BLaER1 treated with 17β-estradiol and CSF1 and Interleukin-3, amounts not matched to agents 10 nM and 100 nM (cell line): Measurements from ENCODE around the gene VSIG10L2.

Experiments used
- H3K27ac ChIP-seq, 11 experiments: shearing (Covaris generic); formaldehyde crosslinking; 2 replicates each; pipeline ENCODE4 v1.8.1; 2022
- H3K27me3 ChIP-seq, 11 experiments: shearing (Covaris generic); formaldehyde crosslinking; 2 replicates each; pipeline ENCODE4 v1.8.1; 2022
- H3K36me3 ChIP-seq, 11 experiments: shearing (Covaris generic); formaldehyde crosslinking; 2 replicates each; pipeline ENCODE4 v1.8.1; 2022
- H3K4me1 ChIP-seq, 10 experiments: shearing (Covaris generic); formaldehyde crosslinking; 2 replicates each; pipeline ENCODE4 v1.8.1; 2022
- H3K4me2 ChIP-seq, 11 experiments: shearing (Covaris generic); formaldehyde crosslinking; 2 replicates each; pipeline ENCODE4 v1.8.1; 2022
- H3K4me3 ChIP-seq, 10 experiments: shearing (Covaris generic); formaldehyde crosslinking; 2 replicates each; pipeline ENCODE4 v1.8.1; 2022
- H3K9ac ChIP-seq, 11 experiments: shearing (Covaris generic); formaldehyde crosslinking; 2 replicates each; pipeline ENCODE4 v1.8.1; 2022
- H3K9me3 ChIP-seq, 11 experiments: shearing (Covaris generic); formaldehyde crosslinking; replicated peaks in 1 of 11; 2 replicates each; pipeline ENCODE4 v1.8.1; 2022
- H4K20me1 ChIP-seq, 11 experiments: shearing (Covaris generic); formaldehyde crosslinking; 2 replicates each; pipeline ENCODE4 v1.8.1; 2022
- Cebpa-rat ChIP-seq, 11 experiments: shearing (Covaris generic); IDR thresholded peaks; 2 replicates each; pipeline ENCODE4 v1.8.1; 2022

VSIG10L2 gene

DNA sequence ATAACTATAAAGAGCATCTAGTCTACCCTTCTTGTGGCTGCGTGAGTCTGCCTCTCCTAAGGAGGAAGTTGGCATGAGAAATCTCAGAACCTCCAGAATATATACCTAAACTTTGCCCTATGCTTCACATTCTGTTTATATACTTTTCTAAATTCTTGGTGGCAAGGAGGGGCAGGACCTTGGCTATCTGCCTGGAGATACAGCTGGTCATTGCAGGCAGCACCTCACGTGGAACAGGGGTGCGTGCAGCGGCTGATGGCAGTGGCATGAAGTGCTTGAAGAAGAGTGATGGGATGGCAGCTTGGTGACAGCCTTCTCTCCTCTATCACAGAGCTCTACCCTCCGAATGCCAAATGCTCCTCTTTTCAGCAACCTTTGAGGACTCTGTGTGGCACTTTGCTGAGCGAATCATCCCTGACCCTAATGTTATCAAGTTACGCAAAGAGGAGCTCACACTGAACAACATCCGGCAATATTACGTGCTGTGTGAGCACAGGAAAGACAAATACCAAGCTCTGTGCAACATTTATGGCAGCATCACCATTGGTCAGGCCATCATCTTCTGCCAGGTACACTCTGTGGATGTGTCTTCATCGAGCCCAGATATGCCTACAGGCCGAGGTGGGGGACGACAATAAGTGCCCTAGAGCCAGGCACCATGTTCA, 29.0 kb upstream of the VSIG10L2 start:
- Histone ChIP-seq H4K20me1 (no peaks in the 10 kb centered on the region), H3K9ac (no peak overlapping the region), H3K36me3 (no peaks in the 10 kb centered on the region), H3K4me1 (no peaks in the 10 kb centered on the region; a peak in 1 of 20 replicates), H3K27ac (no peak overlapping the region), H3K27me3 (no peaks in the 10 kb centered on the region), H3K9me3 (no peaks in the 10 kb centered on the region), H3K4me3 (no peak overlapping the region), H3K4me2 (peak overlapping the region in 2 of 11 experiments; percentile 1 to 2; a peak in 1 of 22 replicates)
- TF ChIP-seq Cebpa-rat (IDR thresholded peaks at IDR 0.05), result no peak

DNA sequence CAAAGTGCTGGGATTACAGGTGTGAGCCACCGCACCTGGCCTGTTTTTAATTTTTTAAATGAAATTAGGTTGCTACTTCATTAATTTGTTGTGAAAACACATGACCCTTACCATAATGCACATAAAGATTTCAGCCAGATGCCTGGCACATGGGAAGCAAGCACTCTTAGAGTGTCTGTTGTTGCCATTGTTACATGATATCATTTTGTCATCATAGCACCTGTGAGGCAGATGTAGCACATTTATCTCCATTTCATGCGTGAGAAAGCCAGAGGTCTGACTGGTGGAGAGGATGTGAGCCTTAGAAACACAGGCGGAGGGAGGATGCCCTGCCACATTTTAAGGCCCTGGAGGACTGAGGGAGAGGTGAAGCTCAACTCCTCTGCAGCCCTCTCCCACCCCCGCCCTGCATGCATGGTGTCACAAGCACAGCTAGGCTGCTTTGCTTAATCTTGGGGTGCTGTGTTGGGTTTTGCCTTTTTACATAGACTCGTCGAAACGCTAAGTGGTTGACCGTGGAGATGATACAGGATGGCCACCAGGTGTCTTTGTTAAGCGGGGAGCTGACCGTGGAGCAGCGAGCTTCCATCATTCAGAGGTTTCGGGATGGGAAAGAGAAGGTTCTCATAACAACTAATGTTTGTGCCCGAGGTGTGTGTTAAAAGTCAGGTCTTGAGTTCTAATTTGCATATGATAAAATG, 27.6 kb upstream of the VSIG10L2 start:
- Histone ChIP-seq H3K4me3 (no peak overlapping the region), H3K27me3 (no peaks in the 10 kb centered on the region), H3K36me3 (no peaks in the 10 kb centered on the region)

DNA sequence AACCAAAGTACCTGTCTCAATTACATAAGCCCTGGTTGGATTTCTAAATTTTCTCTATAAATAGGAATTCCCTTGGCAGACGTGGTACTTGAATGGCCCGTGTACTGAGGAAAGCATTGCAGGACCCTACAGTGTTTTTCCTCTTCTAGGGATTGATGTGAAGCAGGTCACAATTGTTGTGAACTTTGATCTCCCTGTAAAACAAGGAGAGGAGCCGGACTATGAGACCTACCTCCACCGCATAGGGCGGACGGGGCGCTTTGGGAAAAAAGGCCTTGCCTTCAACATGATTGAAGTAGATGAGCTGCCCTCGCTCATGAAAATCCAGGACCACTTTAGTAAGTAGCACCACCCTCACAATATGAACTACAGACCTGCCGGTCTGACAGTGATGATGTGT, 24.8 kb upstream of the VSIG10L2 start:
- Histone ChIP-seq H3K4me1 (no peaks in the 10 kb centered on the region; a peak in 1 of 20 replicates), H3K4me3 (no peak overlapping the region), H3K27ac (no peak overlapping the region), H3K36me3 (no peaks in the 10 kb centered on the region), H3K9ac (no peak overlapping the region), H4K20me1 (no peaks in the 10 kb centered on the region), H3K27me3 (no peaks in the 10 kb centered on the region), H3K4me2 (no peak overlapping the region), H3K9me3 (no peaks in the 10 kb centered on the region)
- no peak for TF ChIP-seq Cebpa-rat (IDR thresholded peaks at IDR 0.05)

More for the DNA sequence above, 27.6 kb upstream of the VSIG10L2 start:
- no peak for TF ChIP-seq Cebpa-rat (IDR thresholded peaks at IDR 0.05)
- no peaks in the 10 kb centered on the region; a peak in 1 of 20 replicates for H3K4me1 ChIP-seq
- no peaks in the 10 kb centered on the region for H3K9me3 ChIP-seq
- H3K4me2 ChIP-seq, result no peak overlapping the region
- no peak overlapping the region for H3K9ac ChIP-seq
- H4K20me1 ChIP-seq, result no peaks in the 10 kb centered on the region
- no peak overlapping the region for H3K27ac ChIP-seq

DNA sequence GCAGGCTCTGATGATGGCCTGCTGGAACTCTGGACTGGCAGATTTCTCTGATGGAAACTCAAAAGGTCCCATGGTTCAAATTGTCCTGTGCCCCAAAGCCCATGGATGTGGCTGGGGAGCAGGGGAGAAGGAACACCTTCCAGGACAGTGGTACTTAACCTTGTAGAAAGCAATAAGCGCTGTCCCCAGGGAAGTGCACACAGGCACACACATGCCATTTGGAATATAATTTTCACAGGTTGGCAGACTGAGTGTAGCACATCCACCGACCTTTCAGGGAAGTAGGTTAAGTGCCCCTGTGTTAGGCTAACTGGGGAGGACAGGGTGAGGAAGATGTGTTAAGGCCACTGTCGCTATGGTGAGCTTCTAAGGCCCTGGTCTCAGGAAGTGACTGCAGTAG, 23.7 kb upstream of the VSIG10L2 start:
- Histone ChIP-seq H3K4me3 (no peak overlapping the region), H4K20me1 (no peaks in the 10 kb centered on the region), H3K4me2 (no peak overlapping the region), H3K27me3 (no peaks in the 10 kb centered on the region), H3K4me1 (no peaks in the 10 kb centered on the region), H3K9me3 (no peaks in the 10 kb centered on the region), H3K9ac (0 out of 22 replicates have a peak overlapping the region, but pooled peaks of 1 of the 11 experiments have one; percentile 19), H3K36me3 (no peaks in the 10 kb centered on the region), H3K27ac (no peak overlapping the region)
- no peak for TF ChIP-seq Cebpa-rat (IDR thresholded peaks at IDR 0.05)

DNA sequence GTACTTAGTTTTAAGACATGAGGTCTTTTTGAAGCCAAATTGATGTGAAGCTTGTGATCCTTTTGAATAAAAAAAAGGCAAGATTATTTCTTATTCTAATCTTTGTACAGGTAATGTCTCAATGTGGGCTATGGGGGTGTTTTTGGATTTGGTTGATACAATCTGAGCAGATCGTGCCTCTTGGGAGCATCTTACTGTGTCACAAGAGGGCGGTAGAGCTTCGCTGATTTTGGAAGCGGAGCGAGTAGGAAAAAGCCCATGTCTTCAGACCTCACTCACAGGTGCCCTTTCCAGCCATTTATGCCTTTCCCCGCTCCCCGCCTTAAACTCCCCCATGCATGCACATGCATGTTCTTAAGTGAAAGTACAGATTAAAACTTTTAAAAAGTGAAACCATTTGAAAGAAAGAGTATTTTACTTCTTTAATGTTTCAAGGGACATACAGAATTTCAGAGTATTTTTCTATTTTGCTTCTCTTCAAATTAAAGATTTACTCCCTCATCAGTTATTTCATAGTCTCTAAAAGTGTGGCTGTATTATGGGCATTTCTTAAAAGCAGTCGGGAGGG, 22.7 kb upstream of the VSIG10L2 start:
- H3K9ac ChIP-seq, result no peak overlapping the region
- no peak overlapping the region for H3K27ac ChIP-seq
- no peak overlapping the region for H3K4me2 ChIP-seq
- no peak overlapping the region for H3K4me3 ChIP-seq
- no peaks in the 10 kb centered on the region for H3K27me3 ChIP-seq
- H3K36me3 ChIP-seq, result no peaks in the 10 kb centered on the region
- H3K9me3 ChIP-seq, result no peaks in the 10 kb centered on the region
- H4K20me1 ChIP-seq, result no peaks in the 10 kb centered on the region
- no peak for TF ChIP-seq Cebpa-rat (IDR thresholded peaks at IDR 0.05)
- no peaks in the 10 kb centered on the region for H3K4me1 ChIP-seq

DNA sequence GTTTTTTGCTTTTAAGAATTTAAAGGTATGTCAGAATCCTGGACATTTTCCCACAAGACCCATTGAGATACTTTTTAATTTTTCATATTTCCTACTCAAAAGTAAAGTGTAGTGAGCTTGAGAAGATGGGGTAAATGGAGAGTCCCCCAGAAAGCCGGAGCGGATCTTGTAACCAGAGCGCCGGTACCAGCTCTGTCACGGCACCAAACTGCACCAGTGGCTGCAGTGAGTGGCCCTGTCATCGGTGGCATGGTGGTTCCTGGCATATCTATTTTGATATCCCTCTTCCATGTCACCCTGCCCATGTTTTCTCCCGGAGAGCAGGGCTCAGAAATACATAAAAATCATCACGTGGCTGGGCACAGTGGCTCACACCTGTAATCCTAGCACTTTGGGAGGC, 22.2 kb upstream of the VSIG10L2 start:
- no peaks in the 10 kb centered on the region for H3K27me3 ChIP-seq
- no peaks in the 10 kb centered on the region for H3K9me3 ChIP-seq
- H3K9ac ChIP-seq, result no peak overlapping the region
- H3K4me2 ChIP-seq, result no peak overlapping the region
- H3K4me1 ChIP-seq, result no peaks in the 10 kb centered on the region
- no peaks in the 10 kb centered on the region for H3K36me3 ChIP-seq
- no peaks in the 10 kb centered on the region for H4K20me1 ChIP-seq
- no peak overlapping the region for H3K4me3 ChIP-seq
- no peak for TF ChIP-seq Cebpa-rat (IDR thresholded peaks at IDR 0.05)
- no peak overlapping the region for H3K27ac ChIP-seq

DNA sequence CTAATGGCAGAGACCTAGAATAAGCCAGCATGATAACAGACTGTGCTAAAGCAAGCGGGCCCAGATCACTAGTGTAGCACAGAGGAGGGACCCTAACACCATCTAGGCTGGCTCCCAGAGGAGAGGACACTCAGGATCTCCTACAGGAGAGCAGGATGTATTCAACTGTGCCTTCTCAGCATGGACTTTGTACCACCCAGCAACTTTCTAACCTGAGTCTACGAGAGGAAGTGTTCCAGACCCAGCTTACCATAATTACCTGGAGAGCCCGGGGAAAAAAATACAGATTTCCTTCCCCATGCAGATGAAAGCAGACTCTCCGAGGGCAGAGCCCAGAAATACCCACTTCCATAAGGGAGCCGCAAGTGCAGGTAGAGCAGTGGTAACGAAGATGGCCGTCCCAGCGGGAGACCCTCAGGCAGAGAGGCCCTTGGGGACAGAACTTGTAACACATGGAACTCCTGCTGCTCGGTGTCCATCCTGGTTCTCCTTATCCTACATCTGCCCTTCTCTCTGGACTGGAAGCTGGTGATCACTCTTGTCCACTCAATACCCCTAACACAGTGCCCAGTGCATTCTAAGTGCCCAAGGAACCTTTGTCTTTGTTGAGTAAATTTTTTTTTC, 21.3 kb upstream of the VSIG10L2 start:
- Histone ChIP-seq H4K20me1 (no peaks in the 10 kb centered on the region), H3K4me1 (peaks cover 0 to 1% (median 0%) of the 10 kb centered on the region in 10 experiments; a peak in 3 of 20 replicates), H3K4me3 (no peak overlapping the region), H3K27ac (no peak overlapping the region), H3K9ac (no peak overlapping the region), H3K36me3 (no peaks in the 10 kb centered on the region), H3K4me2 (no peak overlapping the region), H3K27me3 (no peaks in the 10 kb centered on the region), H3K9me3 (no peaks in the 10 kb centered on the region)
- TF ChIP-seq Cebpa-rat (IDR thresholded peaks at IDR 0.05), result no peak

DNA sequence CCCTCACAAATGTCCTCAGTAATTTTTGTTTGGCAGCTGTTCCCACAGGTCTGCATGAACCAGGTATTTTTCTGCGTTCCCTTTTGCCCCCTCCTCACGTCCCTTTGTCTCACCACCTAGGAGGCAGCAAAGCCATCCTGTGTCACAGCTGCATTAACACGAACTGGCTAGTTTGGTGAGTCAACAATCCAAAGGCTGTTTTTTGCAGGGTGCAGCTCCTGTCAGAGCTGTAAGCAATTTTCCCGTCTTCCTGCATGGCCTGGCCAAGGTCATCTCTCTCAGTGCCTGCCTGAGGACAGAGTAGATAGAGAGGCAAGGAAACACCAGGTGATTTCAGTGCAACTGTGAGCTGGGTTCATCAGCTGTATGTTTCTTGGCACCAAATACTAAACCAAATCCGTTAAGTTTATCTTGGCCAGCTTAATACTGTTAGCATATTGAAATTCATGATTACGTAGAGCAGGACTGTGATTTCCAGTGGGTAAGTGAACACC, 20.6 kb upstream of the VSIG10L2 start:
- H3K4me2 ChIP-seq, result no peak overlapping the region
- H3K27ac ChIP-seq, result no peak overlapping the region
- no peaks in the 10 kb centered on the region for H4K20me1 ChIP-seq
- H3K9ac ChIP-seq, result no peak overlapping the region
- H3K4me1 ChIP-seq, result peaks cover 0 to 7% (median 0%) of the 10 kb centered on the region in 10 experiments; a peak in 5 of 20 replicates
- no peaks in the 10 kb centered on the region for H3K9me3 ChIP-seq
- H3K27me3 ChIP-seq, result no peaks in the 10 kb centered on the region
- no peak overlapping the region for H3K4me3 ChIP-seq
- H3K36me3 ChIP-seq, result no peaks in the 10 kb centered on the region
- no peak for TF ChIP-seq Cebpa-rat (IDR thresholded peaks at IDR 0.05)

DNA sequence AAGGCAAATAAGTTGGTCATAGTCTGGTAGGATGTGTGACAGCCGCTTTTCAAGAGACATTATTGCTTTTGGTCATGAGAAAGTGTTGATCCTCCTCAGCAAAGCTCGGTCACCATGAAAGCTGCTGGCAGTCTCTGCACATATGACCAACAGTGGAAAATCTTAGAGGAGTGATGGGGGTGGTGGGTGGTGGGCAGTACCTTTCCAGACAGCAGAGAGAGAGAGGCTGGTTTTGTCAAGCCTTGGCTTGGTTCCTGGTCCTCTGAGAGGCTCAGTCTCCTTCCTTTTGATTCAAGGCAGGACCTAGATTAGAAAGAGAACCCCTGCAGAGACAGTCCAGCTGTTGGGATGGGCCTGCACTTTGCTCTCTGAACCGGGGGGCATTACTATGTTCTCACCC, 20.0 kb upstream of the VSIG10L2 start:
- no peaks in the 10 kb centered on the region for H3K36me3 ChIP-seq
- TF ChIP-seq Cebpa-rat (IDR thresholded peaks at IDR 0.05), result no peak
- no peaks in the 10 kb centered on the region for H4K20me1 ChIP-seq
- peaks cover 0 to 7% (median 0%) of the 10 kb centered on the region in 10 experiments; a peak in 5 of 20 replicates for H3K4me1 ChIP-seq
- no peaks in the 10 kb centered on the region for H3K27me3 ChIP-seq
- H3K4me3 ChIP-seq, result no peak overlapping the region
- no peak overlapping the region for H3K27ac ChIP-seq
- H3K4me2 ChIP-seq, result no peak overlapping the region
- H3K9me3 ChIP-seq, result no peaks in the 10 kb centered on the region
- no peak overlapping the region for H3K9ac ChIP-seq
